Adipocyte (in vitro differentiated cells): Measurements from ENCODE around the gene AOPEP.

ENCODE experiments used
- DNase-seq: peaks from one replicate; pipeline ENCODE4 v3.0.0-alpha.2; 2015; ENCODE audit warnings: low read depth
- H3K27me3 ChIP-seq: replicated peaks from 2 replicates; pipeline ENCODE4 v1.7.0; 2013; ENCODE audit warnings: mild to moderate bottlenecking, low read length, moderate library complexity; ENCODE audit not compliant: control insufficient read depth, insufficient read depth
- H3K36me3 ChIP-seq: 2 replicates; pipeline ENCODE4 v1.7.0; 2013; ENCODE audit warnings: low read length, mild to moderate bottlenecking, moderate library complexity; ENCODE audit not compliant: control insufficient read depth, insufficient read depth, severe bottlenecking
- H3K4me1 ChIP-seq: 2 replicates; pipeline ENCODE4 v1.7.0; 2013; ENCODE audit warnings: mild to moderate bottlenecking, low read length, moderate library complexity; ENCODE audit not compliant: control insufficient read depth, insufficient read depth
- H3K4me3 ChIP-seq: 2 replicates; pipeline ENCODE4 v1.7.0; 2013; ENCODE audit warnings: mild to moderate bottlenecking, low read length, moderate library complexity
- H3K9ac ChIP-seq: 2 replicates; pipeline ENCODE4 v1.7.0; 2013; ENCODE audit warnings: mild to moderate bottlenecking, low read length, moderate library complexity
- H3K9me3 ChIP-seq: 2 replicates; pipeline ENCODE4 v1.7.0; 2013; ENCODE audit warnings: mild to moderate bottlenecking, low read length, moderate library complexity; ENCODE audit not compliant: control insufficient read depth

AOPEP gene

DNA sequence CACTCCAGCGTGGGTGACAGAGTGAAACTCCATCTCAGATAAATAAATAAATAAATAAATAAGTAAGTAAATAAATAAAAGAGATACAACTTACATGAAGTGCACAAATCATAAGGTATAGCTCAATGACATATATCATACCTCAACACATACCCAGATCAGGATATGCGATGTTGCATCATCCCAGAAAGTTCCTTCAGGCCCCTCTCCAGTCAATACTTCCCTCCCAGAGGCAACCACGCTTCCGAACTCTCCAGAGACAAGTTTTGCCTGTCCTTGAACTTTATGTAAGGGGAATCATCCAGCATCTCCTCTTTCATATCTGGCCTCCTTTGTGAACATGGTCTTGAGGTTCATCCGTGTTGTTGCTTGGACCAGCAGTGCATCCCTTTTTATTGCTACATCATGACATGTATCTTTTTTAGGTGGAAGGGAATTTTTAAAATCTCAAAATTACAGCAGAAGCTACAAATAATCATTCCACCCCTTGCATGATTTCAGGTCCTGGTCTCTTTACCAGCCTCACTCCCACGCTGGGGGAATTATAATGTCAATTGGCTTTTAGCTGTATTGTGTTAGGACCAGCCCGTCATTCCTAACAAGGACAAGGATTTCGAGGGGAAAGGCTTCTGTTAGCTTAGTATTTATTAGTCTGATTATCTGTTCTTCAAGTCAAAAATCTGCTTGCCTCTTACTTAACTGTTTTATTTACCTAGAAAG, 32.9 kb upstream of the AOPEP start:
- no peaks in the 10 kb centered on the region for H3K36me3 ChIP-seq
- peaks cover 9% of the 10 kb centered on the region for H3K27me3 ChIP-seq
- H3K4me3 ChIP-seq = no peak overlapping the region
- H3K9ac ChIP-seq = no peak overlapping the region
- DNase-seq = no peak
- peaks cover 7% of the 10 kb centered on the region for H3K4me1 ChIP-seq
- peaks cover 4% of the 10 kb centered on the region for H3K9me3 ChIP-seq

DNA sequence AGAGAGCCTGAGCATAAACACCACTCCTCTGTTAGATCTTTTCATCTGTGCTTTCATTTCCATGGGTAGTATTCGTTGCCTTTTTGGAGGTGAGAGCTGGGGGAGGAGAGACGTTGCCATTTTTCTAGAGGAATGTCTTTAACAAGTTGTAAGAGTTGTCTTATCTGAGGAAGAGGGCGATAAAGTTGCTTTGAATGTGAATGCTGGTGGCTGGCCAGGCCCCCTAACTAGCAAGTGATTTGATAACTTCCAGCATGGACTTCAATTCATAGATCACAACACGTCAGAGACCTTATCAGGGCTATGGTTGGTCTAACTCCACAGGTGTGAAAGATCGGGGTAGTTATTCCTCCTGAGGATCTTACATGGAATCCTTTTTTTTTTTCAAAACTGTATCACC, 30.0 kb upstream of the AOPEP start:
- DNase-seq = no peak
- peaks cover 10% of the 10 kb centered on the region for H3K4me1 ChIP-seq
- no peaks in the 10 kb centered on the region for H3K9me3 ChIP-seq
- no peak overlapping the region for H3K4me3 ChIP-seq
- H3K36me3 ChIP-seq = no peaks in the 10 kb centered on the region
- no peak overlapping the region for H3K9ac ChIP-seq
- H3K27me3 ChIP-seq = no peaks in the 10 kb centered on the region

DNA sequence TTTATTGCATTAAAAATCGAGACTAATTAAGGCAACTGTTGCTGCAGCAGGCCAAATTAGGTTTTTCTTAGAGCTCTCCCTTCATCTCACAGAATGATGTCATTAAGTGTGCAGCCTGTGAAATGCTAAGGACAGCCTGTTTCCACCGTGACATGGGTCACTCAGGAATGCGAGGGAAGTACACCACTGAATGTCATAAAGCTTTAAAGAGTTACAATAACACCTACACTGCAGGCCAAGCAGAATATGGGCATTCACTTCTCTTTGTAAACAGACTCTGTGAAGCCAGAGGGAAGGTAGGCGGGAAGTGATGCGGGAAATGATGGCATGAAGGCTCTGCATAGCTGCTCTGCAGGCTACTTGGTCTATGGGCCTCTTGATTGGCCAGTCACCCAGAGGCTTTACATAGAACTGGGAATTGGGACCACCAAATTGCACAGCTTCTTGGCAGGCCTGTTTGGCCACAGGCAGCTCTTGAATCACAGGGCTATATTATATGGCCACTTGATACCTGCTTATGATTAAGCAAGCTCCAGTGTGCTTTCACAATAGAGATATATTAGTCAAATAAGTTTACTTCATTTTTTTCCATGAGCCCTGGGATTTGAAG, 28.4 kb upstream of the AOPEP start:
- H3K36me3 ChIP-seq = no peaks in the 10 kb centered on the region
- no peaks in the 10 kb centered on the region for H3K9me3 ChIP-seq
- H3K4me3 ChIP-seq = no peak overlapping the region
- H3K4me1 ChIP-seq = peaks cover 10% of the 10 kb centered on the region
- peak; percentile 88 for DNase-seq
- H3K27me3 ChIP-seq = no peaks in the 10 kb centered on the region
- no peak overlapping the region for H3K9ac ChIP-seq

DNA sequence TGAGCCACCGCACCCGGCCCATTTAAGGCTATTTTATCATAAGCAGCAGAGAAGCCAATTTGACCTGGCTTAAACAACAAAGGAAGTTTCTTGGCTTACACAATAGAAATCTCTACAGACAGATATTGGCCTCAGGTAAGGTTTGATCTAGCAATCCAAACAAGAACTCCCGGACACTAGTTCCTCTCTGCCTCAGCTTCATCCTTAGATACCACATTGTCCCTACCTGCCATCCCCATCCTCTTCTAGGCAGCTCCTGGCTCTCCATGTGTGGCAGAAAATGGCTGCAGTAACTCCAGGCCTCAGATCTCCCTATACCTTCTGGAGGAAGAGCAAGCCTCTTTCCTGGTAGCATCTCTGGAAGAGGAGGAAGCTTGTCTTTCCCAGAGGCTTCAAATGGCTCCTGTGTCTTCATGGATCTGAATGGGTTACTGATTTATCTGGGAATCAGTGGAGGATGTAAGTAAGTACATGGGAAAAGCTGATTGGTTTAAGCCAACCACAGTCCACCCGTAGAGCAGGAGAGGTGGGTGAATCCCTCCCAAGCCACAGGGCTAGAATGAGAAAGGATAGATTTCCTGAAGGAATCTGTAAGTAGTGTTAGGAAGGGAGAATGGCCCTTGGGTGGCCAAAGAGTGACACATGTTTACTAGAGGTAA, 26.7 kb upstream of the AOPEP start:
- Histone ChIP-seq H3K27me3 (peaks cover 9% of the 10 kb centered on the region), H3K36me3 (no peaks in the 10 kb centered on the region), H3K4me1 (peaks cover 10% of the 10 kb centered on the region), H3K9me3 (no peaks in the 10 kb centered on the region), H3K9ac (no peak overlapping the region), H3K4me3 (no peak overlapping the region)
- DNase-seq = no peak

DNA sequence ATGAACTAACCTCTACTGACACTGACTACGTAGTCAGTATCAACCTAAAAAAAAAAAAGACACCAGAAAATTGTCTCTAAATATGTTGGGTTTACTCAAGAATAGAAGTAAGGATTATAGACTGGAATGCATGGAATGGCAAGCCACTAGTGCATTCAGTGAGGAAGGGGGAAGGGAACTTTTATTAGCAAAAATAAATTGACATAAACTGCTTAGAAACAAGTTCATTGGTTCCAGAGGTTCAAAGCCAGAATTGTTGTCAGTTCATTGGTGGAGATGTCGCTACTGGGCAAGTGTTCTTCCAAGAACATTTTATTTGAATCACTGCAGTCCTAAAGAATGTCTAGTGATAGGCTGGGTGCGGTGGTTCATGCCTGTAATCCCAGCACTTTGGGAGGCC, 26.1 kb upstream of the AOPEP start:
- Histone ChIP-seq H3K27me3 (peaks cover 15% of the 10 kb centered on the region), H3K4me1 (peaks cover 10% of the 10 kb centered on the region), H3K9ac (no peak overlapping the region), H3K4me3 (no peak overlapping the region), H3K36me3 (no peaks in the 10 kb centered on the region), H3K9me3 (no peaks in the 10 kb centered on the region)
- DNase-seq = peak; percentile 9

DNA sequence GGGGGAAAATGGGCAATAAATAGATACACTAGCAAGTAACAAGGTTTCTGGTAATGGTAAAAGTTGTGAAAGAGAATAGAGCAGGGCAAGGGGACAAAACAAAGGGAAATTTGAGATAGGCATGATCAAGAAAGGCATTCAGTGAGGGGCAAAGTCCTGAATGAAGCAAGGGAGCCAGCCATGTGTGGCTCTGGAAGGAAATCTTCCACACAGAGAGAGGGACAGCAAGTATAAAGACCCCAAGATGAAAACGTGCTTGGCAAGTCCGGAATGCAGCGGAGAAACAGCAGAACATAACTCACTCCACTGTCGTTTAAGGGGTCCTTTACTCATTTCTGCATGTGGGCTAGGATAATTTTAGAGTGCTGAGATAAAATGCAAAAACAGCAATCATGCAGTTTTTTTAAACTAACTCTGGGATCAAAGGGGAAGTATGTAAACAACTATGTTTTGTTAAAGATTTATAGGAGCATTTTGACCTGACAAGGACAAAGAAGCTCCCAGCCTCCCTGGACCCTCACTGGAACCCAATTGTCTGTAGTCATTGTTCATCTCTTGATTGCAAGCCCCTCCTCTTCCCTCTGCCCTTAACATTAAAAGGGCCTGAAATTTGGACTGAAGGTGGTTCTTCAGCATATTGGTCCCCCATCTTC, 22.9 kb upstream of the AOPEP start:
- Histone ChIP-seq H3K4me3 (no peak overlapping the region), H3K36me3 (no peaks in the 10 kb centered on the region), H3K4me1 (peaks cover 3% of the 10 kb centered on the region), H3K9ac (no peak overlapping the region), H3K9me3 (no peaks in the 10 kb centered on the region), H3K27me3 (peaks cover 21% of the 10 kb centered on the region)
- DNase-seq = no peak

DNA sequence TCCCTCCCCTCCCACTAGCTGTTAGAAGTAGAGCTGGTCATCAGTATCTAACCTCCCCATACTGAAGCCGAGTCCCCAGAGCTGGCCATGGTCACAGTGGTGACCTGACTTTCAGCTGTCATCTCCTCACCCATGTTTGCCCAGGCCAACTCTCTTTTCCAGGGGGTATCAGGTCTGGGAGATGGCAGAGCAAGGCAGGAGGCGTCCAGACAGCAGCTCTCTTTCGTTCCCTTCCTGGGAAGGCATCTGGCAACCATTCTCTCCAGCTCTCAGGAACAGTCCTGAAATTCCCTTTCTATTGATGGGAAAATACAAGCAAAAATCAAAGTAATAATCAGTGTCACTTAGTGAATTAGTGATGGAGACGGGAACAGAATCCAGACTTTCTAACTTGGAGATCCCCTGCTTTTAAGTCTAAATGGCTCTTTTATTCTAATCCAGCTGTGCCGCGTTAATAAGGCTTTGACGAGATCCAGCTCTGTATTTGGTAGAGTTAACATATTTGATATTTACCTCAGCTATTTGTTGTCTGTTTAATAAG, 21.3 kb upstream of the AOPEP start:
- Histone ChIP-seq H3K4me1 (no peaks in the 10 kb centered on the region), H3K36me3 (no peaks in the 10 kb centered on the region), H3K27me3 (peaks cover 21% of the 10 kb centered on the region), H3K4me3 (no peak overlapping the region), H3K9ac (no peak overlapping the region), H3K9me3 (no peaks in the 10 kb centered on the region)
- DNase-seq = no peak

DNA sequence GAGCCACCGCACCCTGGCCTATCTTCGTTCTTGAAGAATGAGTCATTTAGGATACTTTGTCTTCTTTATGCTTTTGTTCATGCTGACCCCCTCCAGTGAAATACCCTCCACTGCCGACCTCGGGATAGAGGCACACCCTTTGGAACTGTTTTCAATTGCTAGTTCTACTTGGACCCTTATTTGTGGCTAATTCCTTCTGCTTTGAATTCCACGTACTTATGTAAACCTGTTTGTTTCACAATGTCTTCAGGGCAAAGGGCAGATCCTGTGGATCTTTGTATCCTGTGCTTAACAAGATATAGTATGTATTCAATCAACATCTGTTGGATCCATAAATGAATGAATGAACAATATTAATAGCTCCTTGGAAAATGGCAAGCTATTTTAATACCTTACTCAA, 19.6 kb upstream of the AOPEP start:
- H3K9me3 ChIP-seq = no peaks in the 10 kb centered on the region
- H3K4me3 ChIP-seq = no peak overlapping the region
- H3K4me1 ChIP-seq = no peaks in the 10 kb centered on the region
- peaks cover 21% of the 10 kb centered on the region for H3K27me3 ChIP-seq
- H3K9ac ChIP-seq = no peak overlapping the region
- no peak for DNase-seq
- H3K36me3 ChIP-seq = no peaks in the 10 kb centered on the region

DNA sequence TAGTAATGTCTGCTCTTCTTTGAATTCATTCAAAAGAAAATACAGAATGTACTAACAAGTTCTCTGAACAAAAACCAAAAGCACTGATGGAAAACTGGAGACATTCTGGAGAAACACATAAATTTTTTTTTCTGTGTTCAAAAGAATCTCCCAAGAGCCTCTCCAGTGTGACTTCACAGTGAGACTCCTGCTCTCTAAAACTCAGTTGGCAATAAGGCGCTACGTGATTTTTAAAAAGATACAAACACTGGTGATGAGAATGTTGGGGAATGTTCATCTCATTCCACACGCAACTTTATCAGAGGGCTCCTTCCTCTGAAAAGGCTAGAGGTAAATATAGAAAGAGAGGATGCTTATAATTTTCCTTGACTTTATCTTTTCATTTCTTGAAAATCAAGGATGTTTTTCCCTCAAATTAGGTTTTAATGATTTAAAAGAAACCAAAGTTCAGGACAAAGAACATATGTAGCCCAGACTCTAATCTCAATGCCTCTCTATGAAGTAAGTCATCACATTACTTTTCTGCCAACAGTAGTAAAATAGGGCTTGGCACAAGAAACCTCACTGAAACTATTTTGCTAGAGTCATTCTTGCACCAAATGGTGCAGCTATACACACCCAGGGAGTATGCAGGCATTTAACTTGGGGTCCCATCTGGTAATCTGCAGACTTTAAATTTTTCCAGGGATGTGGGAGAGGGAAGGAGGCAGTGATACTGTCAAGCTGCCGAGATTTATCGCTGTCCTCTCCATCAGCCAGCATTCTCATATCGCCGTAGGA, 12.9 kb upstream of the AOPEP start:
- H3K4me3 ChIP-seq = peak overlapping the region; percentile 33

DNA sequence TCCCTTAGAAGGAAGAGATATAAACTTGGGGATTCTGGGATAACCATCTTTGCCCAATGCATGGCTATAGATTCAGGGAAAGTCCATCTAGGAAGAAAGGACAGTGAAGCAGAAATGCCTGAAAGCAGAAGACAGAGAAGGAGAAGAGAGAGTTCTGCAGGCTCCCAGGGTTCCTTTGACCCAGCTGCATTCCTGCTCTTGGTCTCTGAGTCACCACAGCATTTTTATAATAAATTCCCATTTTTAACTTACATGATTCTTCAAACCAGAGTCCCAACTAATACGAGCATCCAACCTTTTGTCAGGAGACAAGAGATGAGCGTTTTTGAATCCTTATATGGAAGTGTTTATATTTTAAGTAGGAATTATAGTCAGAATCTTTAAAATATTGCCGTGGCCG, 12.0 kb upstream of the AOPEP start:
- H3K9me3 ChIP-seq = no peaks in the 10 kb centered on the region
- peaks cover 11% of the 10 kb centered on the region for H3K4me1 ChIP-seq
- DNase-seq = peak; percentile 22
- peak overlapping the region; percentile 33 for H3K4me3 ChIP-seq
- H3K9ac ChIP-seq = no peak overlapping the region
- no peaks in the 10 kb centered on the region for H3K36me3 ChIP-seq
- H3K27me3 ChIP-seq = no peaks in the 10 kb centered on the region

More for the DNA sequence above, 12.9 kb upstream of the AOPEP start:
- Histone ChIP-seq H3K9ac (no peak overlapping the region), H3K9me3 (no peaks in the 10 kb centered on the region), H3K27me3 (no peaks in the 10 kb centered on the region), H3K4me1 (peaks cover 11% of the 10 kb centered on the region), H3K36me3 (no peaks in the 10 kb centered on the region)
- no peak for DNase-seq
